Activated CD8-positive, alpha-beta memory T cell treated with anti-CD3 and anti-CD28 coated beads, Interleukin-2, amount 10 ng/mL, durations not matched to agents 7 days and 5 days (primary cell): ENCODE results near the gene MIB1. TPM values are rescaled to one million over a fixed set of nuclear protein-coding genes. Genes with fewer than 3 reads are reported as not detected.
"Not testable (repeated sequence)": the region's sequence is repeated elsewhere in the genome, so short reads cannot be mapped to it uniquely, and the experiment has no call there.

Experiments
- ATAC-seq: fragments of 150-1000 bp; cut with Tn5 transposase; one replicate; pipeline ENCODE4 v1.10.0; 2021; ENCODE audit warnings: moderate library complexity
- CTCF ChIA-PET: fragments of 350-600 bp; sonication (Branson Sonifier 250); formaldehyde crosslinking; loops from one replicate; lab custom pipeline; 2021; ENCODE audit warnings: antibody characterized with exemption; lab: Charles Lee
- DNase-seq: peaks from one replicate; pipeline ENCODE4 v3.0.0-alpha.2; 2020
- H3K27ac Mint-ChIP-seq: one replicate; pipeline ENCODE4 v1.8.0; 2021; ENCODE audit warnings: mild to moderate bottlenecking, mixed read lengths
- H3K27me3 Mint-ChIP-seq: one replicate; pipeline ENCODE4 v1.8.0; 2021; ENCODE audit warnings: mixed read lengths
- H3K36me3 Mint-ChIP-seq: one replicate; pipeline ENCODE4 v1.8.0; 2021; ENCODE audit warnings: mild to moderate bottlenecking, mixed read lengths
- H3K4me1 Mint-ChIP-seq: one replicate; pipeline ENCODE4 v1.8.0; 2021; ENCODE audit warnings: mixed read lengths
- H3K4me3 Mint-ChIP-seq: one replicate; pipeline ENCODE4 v1.8.0; 2021; ENCODE audit warnings: mild to moderate bottlenecking, moderate library complexity, mixed read lengths
- H3K9me3 Mint-ChIP-seq: one replicate; pipeline ENCODE4 v1.8.0; 2022; ENCODE audit warnings: low read depth, mixed read lengths
- total RNA-seq, 2 experiments: library from RNA; stranded (reverse); gene quantifications; one replicate each; pipeline ENCODE4 v1.2.3, GENCODE V29; 2021

Gene MIB1
- 10 to 100 TPM; 40.5 to 54.8 TPM for total RNA-seq

DNA sequence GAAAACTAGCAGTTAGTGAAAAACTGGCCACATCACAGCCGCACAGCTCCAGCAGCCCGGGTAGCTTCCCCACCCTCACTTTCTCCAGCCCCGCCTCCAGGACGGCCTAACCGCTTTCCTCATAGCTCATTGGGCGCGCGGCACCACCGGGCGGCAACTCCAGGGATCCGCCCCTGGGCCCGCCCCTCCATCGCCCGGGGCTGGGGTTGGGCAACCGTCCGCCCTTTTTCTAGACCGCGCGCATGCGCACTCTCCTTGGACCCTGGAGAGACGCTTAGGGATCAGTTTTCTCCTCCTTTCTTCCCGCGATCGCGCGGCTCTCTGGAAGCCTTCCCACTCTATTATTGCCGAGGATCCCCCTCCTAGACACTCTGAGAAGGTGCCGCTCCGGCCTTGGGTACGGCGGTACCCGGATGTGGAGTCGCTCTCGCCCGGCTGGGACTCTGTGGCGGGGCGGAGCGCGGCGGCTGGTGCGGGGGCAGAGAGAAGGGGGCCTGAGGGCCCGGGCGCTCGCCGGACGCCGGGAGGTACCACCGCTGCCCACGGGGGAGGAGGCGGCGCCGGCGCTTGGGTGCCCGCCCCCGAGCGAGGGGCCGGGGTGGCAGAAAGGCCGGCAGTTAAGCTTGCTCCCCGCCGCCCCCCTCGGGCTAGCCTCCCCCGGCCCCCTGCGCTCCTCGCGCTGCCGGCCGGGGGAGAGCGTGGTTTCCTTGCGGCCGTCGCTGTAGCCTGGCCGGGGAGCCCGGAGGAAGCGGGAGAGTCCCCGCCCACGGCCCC, at the start of gene MIB1:
Gene MIB1, plus strand, starts transcription at position 255 of the 774 bp plus-strand sequence. CDS start 792 bp downstream, outside the sequence.
- Mint-ChIP-seq H3K4me1 (peaks cover 45% of the 10 kb centered on the region), H3K27me3 (no peaks in the 10 kb centered on the region), H3K4me3 (peak within 1 kb of the TSS; percentile 97), H3K27ac (peak within 1 kb of the TSS; percentile 95), H3K9me3 (peaks cover 9% of the 10 kb centered on the region), H3K36me3 (peaks cover 22% of the 10 kb centered on the region)
- CTCF ChIA-PET = interaction anchor here (0.5 to 2.7 kb wide), 7 partner anchors 36 to 1646 kb away, joined by 3 to 15 read pairs (median 4); partner anchors contain the start of genes ABHD3, ESCO1 and SNRPD1
- ATAC-seq = peak; percentile 96
- peak; percentile 98 for DNase-seq

DNA sequence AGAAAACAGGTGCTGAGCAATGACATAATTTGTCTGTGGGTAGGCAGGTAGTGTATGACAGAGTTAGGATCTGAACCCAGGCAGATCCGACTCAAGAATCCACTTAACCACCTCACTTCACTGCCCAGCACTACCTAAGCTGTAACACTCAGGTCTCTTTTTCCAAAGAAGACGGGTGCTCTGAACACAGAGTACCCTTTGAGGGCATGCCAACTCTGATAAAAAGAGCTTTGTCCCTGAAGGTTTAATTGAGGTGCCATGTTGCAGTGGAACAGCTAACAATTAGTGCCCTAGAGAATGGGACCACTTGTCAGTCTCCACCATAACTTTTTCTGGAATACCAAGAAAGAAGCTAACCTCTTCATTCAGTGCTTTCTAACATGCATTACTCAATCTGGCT, 47.3 kb upstream of the MIB1 start:
- no peak for ATAC-seq
- CTCF ChIA-PET = no interaction called here
- peaks cover 71% of the 10 kb centered on the region for H3K36me3 Mint-ChIP-seq

GRCh38 chr18:21700528-21701075, 40.0 kb upstream of the MIB1 start:
- CTCF ChIA-PET = interaction anchor here (0.7 kb wide), 1 partner anchor 61 kb away, joined by 4 read pairs; no protein-coding TSS in a partner anchor
- Mint-ChIP-seq H3K27me3 (no peaks in the 10 kb centered on the region), H3K27ac (no peak overlapping the region), H3K4me3 (no peak overlapping the region), H3K4me1 (peaks cover 26% of the 10 kb centered on the region), H3K9me3 (no peaks in the 10 kb centered on the region), H3K36me3 (peaks cover 48% of the 10 kb centered on the region)
- ATAC-seq = no peak
- DNase-seq = no peak

More for the DNA sequence above, 47.3 kb upstream of the MIB1 start:
- DNase-seq = no peak
- H3K27ac Mint-ChIP-seq = no peak overlapping the region
- peaks cover 8% of the 10 kb centered on the region for H3K9me3 Mint-ChIP-seq
- no peaks in the 10 kb centered on the region for H3K27me3 Mint-ChIP-seq
- no peak overlapping the region for H3K4me3 Mint-ChIP-seq
- H3K4me1 Mint-ChIP-seq = peaks cover 10% of the 10 kb centered on the region

GRCh38 chr18:21701621-21702020, 39.0 kb upstream of the MIB1 start:
- CTCF ChIA-PET = no interaction called here

GRCh38 chr18:21702602-21703001, 38.0 kb upstream of the MIB1 start:
- H3K9me3 Mint-ChIP-seq = no peaks in the 10 kb centered on the region

More at GRCh38 chr18:21701621-21702020, 39.0 kb upstream of the MIB1 start:
- no peak for DNase-seq
- H3K36me3 Mint-ChIP-seq = peaks cover 44% of the 10 kb centered on the region
- peaks cover 30% of the 10 kb centered on the region for H3K4me1 Mint-ChIP-seq
- no peaks in the 10 kb centered on the region for H3K9me3 Mint-ChIP-seq
- no peaks in the 10 kb centered on the region for H3K27me3 Mint-ChIP-seq
- no peak for ATAC-seq
- H3K4me3 Mint-ChIP-seq = no peak overlapping the region
- H3K27ac Mint-ChIP-seq = no peak overlapping the region

DNA sequence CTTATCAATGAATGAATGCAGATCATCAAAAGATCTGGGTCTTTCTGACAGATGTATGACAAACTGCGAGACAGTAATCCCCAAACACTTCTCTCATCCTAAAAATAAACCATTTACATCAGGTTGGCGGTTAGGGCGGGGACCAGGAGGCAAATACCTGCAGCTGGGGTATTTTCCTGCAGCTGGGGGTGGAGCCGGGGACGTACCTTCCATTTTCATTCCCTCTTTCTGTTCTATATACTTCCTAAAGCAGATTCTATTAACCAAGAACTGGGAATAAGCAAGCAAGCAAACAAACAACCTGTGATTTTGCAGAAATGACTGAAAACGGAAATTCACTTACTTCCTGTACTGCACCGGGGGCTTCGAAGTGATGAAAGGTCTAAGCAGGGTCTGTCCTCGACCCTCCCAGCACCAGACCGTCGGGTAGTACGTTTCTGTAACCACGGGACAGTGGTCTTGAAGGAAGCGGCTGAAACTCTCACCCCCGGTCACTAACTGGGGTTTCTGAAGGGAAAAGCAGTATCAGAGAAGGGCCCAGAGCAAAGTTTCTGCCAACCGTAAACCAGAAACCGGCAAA, 37.3 kb upstream of the MIB1 start:
- Mint-ChIP-seq H3K36me3 (peaks cover 34% of the 10 kb centered on the region), H3K27ac (peak overlapping the region; percentile 95), H3K27me3 (no peaks in the 10 kb centered on the region), H3K4me3 (peak overlapping the region; percentile 97), H3K4me1 (peaks cover 30% of the 10 kb centered on the region), H3K9me3 (no peaks in the 10 kb centered on the region)
- CTCF ChIA-PET = interaction anchor here (1.0 to 2.7 kb wide), 7 partner anchors 21 to 118 kb away, joined by 3 to 17 read pairs (median 4); partner anchors contain the start of genes ESCO1 and SNRPD1
- peak; percentile 53 for DNase-seq
- no peak for ATAC-seq

More at GRCh38 chr18:21702602-21703001, 38.0 kb upstream of the MIB1 start:
- DNase-seq = no peak
- H3K27ac Mint-ChIP-seq = peak overlapping the region; percentile 95
- H3K4me1 Mint-ChIP-seq = peaks cover 32% of the 10 kb centered on the region
- H3K4me3 Mint-ChIP-seq = peak overlapping the region; percentile 97
- ATAC-seq = no peak
- CTCF ChIA-PET = interaction anchor here (1.0 to 2.7 kb wide), 2 partner anchors 22 to 102 kb away, joined by 4 to 17 read pairs; partner anchors contain the start of gene ESCO1
- no peaks in the 10 kb centered on the region for H3K27me3 Mint-ChIP-seq
- H3K36me3 Mint-ChIP-seq = peaks cover 40% of the 10 kb centered on the region

GRCh38 chr18:21704603-21705364, 35.8 kb upstream of the MIB1 start, which contains the start of gene ABHD3:
ABHD3 (minus strand) TSS chr18:21704774; CDS start chr18:21704665, 109 bp downstream.
- Mint-ChIP-seq H3K4me1 (peaks cover 27% of the 10 kb centered on the region), H3K4me3 (peak within 1 kb of the TSS; percentile 97), H3K27me3 (no peaks in the 10 kb centered on the region), H3K27ac (peak within 1 kb of the TSS; percentile 95), H3K36me3 (peaks cover 27% of the 10 kb centered on the region), H3K9me3 (no peaks in the 10 kb centered on the region)
- DNase-seq (peak; percentile 95), ATAC-seq (peak; percentile 96)
- CTCF ChIA-PET = interaction anchor here (0.7 to 2.7 kb wide), 11 partner anchors 13 to 116 kb away, joined by 3 to 17 read pairs (median 3); partner anchors contain the start of genes ESCO1, MIB1 and SNRPD1

DNA sequence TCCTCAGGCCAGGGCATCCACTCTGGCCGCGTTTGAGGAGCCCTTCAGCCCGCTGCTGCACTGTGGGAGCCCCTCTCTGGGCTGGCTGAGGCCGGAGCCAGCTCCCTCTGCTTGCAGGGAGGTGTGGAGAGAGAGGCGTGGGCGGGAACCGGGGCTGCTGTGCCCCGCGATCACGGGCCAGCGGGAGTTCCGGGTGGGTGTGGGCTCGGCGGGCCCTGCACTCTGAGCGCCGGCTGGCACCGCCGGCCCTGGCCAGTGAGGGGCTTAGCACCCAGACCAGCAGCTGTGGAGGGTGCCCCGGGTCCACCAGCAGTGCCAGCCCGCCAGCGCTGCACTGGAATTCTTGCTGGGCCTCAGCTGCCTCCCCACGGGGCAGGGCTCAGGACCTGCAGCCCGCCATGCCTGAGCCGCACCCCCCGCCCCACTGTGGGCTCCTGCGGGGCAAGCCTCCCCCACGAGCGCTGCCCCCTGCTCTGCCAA, 34.2 kb upstream of the MIB1 start:
- peaks cover 27% of the 10 kb centered on the region for H3K4me1 Mint-ChIP-seq
- ATAC-seq = no peak
- no peaks in the 10 kb centered on the region for H3K9me3 Mint-ChIP-seq
- no peak overlapping the region for H3K4me3 Mint-ChIP-seq
- H3K27ac Mint-ChIP-seq = no peak overlapping the region
- H3K36me3 Mint-ChIP-seq = peaks cover 21% of the 10 kb centered on the region
- CTCF ChIA-PET = no interaction called here
- H3K27me3 Mint-ChIP-seq = no peaks in the 10 kb centered on the region
- DNase-seq = no peak

DNA sequence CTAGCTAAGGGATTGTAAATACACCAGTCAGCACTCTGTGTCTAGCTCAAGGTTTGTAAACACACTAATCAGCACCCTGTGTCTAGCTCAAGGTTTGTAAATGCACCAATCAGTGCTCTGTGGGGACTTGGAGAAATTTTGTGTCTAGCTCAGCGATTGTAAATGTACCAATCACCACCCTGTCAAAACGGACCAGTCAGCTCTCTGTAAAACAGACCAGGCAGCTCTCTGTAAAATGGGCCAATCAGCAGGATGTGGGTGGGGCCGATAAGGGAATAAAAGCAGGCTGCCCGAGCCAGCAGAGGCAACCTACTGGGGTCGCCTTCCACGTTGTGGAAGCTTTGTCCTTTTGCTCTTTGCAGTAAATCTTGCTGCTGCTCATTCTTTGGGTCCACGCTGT, 33.5 kb upstream of the MIB1 start:
- not testable (repeated sequence) for H3K4me3 Mint-ChIP-seq, H3K27me3 Mint-ChIP-seq, ATAC-seq, H3K27ac Mint-ChIP-seq, DNase-seq, H3K9me3 Mint-ChIP-seq
- H3K36me3 Mint-ChIP-seq = peaks cover 18% of the 10 kb centered on the region
- CTCF ChIA-PET = interaction anchor here (0.6 to 2.5 kb wide), 2 partner anchors 94 to 106 kb away, joined by 3 to 7 read pairs; partner anchors contain the start of gene ESCO1
- peaks cover 25% of the 10 kb centered on the region for H3K4me1 Mint-ChIP-seq

DNA sequence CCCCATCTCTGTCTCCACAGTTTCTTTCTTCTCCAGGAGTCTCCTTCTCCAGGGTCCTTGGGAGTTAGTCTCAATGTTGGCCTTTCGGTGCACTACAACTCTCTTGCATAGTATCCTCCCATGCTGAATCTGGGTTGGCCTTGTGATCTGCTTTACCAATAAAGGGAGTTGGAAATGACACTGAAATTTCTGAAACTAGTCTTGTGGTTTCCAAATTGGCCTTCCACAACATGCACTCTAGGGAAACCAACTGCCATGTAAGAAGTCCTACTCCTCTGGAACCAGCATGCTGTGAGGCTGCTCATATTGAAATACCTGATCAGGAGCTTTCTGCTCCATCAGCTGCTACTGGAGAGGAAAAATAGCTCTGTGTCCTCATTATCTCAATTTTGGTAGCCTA, 26.1 kb upstream of the MIB1 start:
- Mint-ChIP-seq H3K27ac (no peak overlapping the region), H3K9me3 (peaks cover 2% of the 10 kb centered on the region), H3K36me3 (peaks cover 12% of the 10 kb centered on the region), H3K4me3 (no peak overlapping the region), H3K4me1 (peaks cover 13% of the 10 kb centered on the region), H3K27me3 (peaks cover 5% of the 10 kb centered on the region)
- ATAC-seq (peak; percentile 27), DNase-seq (no peak)
- CTCF ChIA-PET = no interaction called here

GRCh38 chr18:21722687-21723086, 17.9 kb upstream of the MIB1 start:
- CTCF ChIA-PET = no interaction called here
- no peak overlapping the region for H3K27ac Mint-ChIP-seq
- peaks cover 3% of the 10 kb centered on the region for H3K36me3 Mint-ChIP-seq
- no peaks in the 10 kb centered on the region for H3K27me3 Mint-ChIP-seq
- H3K4me3 Mint-ChIP-seq = no peak overlapping the region
- ATAC-seq = no peak
- no peak for DNase-seq
- H3K9me3 Mint-ChIP-seq = no peaks in the 10 kb centered on the region
- peaks cover 5% of the 10 kb centered on the region for H3K4me1 Mint-ChIP-seq

- H3K9me3 Mint-ChIP-seq = no peaks in the 10 kb centered on the region
- peaks cover 5% of the 10 kb centered on the region for H3K36me3 Mint-ChIP-seq
- CTCF ChIA-PET = no interaction called here
- no peak overlapping the region for H3K4me3 Mint-ChIP-seq
- H3K27ac Mint-ChIP-seq = no peak overlapping the region
- no peaks in the 10 kb centered on the region for H3K27me3 Mint-ChIP-seq
- no peak for ATAC-seq
- H3K4me1 Mint-ChIP-seq = peaks cover 5% of the 10 kb centered on the region
- DNase-seq = no peak
Observed at GRCh38 chr18:21725201-21725600, 15.4 kb upstream of the MIB1 start.
